Stimulated activated CD8-positive, alpha-beta memory T cell treated with anti-CD3 and anti-CD28 coated beads, Interleukin-15, amount 100 ng/mL, for 1 hour (primary cell): ENCODE data around the gene SEC16A.

Experiments
- DNase-seq: peaks from one replicate; pipeline ENCODE4 v3.0.0-alpha.2; 2020; ENCODE audit warnings: low read depth

The SEC16A gene

DNA sequence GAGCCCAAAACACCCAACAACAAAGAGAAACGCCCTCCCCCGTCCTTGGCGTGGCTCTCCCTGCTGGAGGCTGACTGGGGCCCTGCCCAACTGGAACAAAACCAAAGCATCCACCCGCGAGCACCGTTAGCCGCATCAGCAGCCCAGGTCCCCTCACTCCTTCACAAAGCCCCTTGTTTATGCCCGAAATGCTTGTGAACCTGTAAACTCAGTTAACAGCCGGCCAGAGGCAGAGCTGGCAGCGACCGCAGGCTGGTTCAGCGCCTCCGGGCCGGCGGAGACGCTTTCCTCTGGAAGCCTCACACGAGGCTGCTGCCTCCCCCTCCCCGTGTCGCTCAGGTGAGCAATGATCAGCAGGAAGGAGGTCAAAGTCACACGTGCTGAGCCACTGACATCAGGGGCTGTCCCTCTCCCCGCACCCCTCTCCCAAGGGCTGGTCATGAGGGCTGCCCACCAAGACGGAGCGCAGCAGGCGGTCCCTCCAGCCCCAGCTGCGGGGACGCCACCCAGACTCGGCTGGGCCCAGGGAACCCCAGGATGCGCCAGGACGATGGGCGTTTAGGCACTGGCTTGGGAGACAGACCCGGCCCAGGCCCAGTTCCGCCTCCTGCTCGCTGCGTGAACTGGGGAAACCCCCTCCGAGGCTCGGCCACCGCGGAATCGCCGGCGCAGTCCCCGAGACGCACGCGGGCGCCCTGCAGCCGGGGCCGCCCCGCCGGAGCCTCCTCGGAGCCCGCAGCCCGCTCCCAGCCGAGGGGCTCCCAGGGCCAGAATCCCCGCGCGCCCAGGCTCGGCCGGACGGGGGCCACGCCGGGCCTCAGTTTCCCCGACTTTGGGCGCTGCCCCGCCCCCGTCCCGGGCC is 83.4 kb downstream of the SEC16A start:
- no peak for DNase-seq

DNA sequence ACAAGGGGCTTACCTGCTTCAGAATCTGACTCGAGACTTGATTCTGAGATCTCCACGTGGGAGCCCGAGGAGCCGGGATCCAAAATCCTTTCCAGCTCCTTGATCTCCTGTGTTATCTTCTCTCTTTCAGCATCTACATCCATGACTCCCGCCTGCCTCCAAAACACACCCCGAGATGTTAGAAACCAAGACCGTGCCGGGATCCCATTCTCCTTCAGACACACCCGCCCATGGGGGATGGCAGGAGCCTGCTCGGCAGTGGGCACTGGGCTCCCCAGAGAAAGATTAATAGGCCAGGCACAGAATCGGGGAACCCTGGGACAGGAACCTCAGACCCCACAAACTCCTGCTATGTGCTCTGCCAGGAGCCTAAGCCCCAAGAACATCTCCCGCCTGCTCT is 84.6 kb downstream of the SEC16A start:
- no peak for DNase-seq

DNA sequence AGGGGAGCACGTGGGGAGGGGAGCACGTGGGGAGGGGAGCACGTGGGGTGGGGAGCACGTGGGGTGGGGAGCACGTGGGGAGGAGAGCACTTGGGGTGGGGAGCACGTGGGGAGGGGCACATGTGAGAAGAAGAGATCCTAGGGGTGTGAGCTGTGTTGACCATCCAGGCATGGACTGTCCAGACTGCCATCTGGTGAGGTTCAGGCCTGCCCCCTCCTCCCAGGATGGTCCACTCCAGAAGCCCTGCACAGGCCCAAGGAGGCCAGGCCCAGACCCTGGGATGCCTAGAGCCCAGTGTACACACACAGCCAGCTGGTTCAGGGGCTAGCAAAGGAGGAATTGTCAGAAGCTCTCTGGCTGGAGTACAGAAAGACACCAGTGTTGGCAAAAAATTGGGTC is 85.2 kb downstream of the SEC16A start:
- no peak for DNase-seq

DNA sequence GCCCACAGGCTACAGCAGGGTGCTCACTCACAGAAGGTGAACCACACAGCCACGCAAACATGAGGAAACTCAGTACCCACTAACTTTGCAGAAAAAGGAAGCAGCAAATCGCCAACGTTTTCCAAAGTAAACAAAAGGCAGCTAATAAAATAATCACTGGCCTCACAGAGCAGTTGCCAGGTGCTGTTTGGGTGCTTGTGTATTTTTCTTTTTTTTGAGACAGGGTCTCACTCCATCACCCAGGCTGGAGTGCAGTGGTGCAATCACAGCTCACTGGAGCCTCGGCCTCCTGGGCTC is 86.7 kb downstream of the SEC16A start:
- no peak for DNase-seq

DNA sequence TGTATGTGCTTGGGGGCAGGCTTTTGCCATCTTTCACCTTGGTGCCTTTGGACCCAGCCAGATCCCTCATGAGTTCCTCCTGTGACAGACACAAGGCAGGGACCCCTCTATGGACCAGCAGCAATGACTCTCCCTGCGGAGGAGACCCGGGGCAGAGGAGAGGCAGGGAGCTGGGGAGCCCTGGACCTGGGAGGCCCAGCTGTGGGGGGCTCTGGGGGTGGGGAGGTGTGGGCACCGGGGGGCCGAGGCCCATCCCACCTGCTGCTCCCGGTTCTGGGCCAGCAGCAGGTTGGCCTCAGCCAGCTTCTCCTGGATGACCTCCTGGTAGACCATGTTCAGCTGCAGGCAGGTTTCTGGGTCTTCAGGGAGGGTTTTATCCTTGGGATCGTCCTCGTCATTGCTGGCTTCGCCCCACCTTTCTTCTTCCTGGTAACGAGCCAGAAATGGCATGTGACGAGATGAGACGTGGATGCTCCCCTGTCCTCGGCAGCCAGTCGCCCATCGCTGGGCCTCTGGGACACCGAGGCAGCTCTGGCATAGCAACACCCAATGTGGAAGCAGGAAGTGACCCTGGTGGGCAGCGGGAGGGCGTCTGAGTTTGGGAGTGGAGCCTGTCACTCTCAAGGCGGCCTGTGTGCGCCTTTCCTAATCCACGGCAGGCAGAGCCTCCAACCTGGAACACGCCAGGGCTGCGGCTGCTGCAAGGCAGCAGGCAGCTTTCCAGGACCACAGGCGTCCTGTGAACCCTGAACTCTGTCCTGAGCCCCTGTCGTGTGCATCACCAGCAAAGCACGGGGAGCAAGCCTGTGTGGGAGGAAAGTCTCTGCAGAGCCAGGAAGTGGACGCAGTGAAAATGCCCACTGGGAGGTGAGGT is 87.3 kb downstream of the SEC16A start:
- no peak for DNase-seq

DNA sequence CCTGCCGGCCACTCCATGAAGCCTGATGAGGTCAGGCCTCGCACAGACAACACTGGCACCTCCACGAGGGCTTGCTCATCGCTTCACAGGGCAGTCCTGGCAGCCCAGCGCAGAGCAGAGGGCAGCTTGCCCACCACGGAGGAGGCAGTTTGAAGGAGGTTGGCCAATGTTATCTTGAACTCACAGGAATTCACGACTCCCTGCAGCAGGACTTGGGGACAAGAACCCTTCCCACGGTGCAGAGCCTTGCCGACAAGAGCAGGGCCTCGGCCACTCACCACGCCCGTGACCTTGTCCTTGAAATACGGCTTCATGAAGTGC is 87.9 kb downstream of the SEC16A start:
- DNase-seq, result no peak

DNA sequence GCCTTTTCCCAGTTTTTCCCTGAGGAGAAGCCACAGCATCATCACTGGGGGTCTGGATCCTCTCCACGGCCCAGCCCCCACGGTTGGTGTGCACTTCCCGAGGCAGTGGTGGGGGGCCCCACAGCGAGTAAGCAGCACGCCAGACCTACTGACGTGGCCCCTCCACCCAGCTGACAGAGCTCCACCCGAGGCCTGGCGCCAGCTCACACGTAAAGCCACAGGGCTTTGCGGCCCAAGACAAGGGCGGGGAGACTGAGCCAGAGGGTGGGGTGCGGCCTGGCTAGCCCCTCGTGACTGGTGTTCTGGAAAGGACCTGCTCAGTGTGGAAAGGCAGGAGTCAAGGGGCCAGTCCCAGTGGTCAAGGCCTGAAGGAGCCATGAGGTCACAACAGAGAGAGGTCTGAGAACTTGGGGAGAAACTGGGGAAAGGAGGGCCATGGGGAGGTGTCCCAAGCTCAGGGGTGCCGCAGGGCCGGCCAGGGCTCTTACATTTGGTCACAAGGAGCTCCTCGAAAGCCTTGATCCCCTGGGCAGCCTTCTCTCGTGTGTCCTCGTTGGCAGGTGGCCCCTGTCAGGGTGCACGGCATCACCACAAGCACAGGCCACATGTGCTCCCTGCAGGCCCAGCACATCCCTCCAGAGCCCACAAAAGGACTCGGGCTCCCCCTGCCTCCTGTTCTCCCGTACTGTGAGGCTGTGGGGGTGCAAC is 88.4 kb downstream of the SEC16A start:
- no peak for DNase-seq

DNA sequence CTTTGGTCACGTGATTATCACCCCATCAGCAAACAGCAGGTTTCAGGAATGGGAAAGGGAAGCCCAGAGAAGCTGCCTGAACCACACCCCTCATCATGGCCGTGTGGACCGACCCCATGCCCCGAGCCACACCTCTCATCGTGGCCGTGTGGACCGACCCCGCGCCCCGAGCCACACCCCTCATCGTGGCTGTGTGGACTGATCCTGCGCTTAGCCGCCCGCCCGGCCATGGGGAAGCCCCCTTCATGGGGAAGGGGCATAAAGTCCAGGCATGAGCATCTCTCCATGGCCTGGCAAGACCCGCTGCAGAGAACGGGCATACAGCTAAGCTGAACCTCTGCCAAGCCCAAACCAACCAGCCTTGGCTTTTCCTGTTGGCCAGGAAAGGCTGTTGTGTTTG is 89.3 kb downstream of the SEC16A start:
- no peak for DNase-seq

DNA sequence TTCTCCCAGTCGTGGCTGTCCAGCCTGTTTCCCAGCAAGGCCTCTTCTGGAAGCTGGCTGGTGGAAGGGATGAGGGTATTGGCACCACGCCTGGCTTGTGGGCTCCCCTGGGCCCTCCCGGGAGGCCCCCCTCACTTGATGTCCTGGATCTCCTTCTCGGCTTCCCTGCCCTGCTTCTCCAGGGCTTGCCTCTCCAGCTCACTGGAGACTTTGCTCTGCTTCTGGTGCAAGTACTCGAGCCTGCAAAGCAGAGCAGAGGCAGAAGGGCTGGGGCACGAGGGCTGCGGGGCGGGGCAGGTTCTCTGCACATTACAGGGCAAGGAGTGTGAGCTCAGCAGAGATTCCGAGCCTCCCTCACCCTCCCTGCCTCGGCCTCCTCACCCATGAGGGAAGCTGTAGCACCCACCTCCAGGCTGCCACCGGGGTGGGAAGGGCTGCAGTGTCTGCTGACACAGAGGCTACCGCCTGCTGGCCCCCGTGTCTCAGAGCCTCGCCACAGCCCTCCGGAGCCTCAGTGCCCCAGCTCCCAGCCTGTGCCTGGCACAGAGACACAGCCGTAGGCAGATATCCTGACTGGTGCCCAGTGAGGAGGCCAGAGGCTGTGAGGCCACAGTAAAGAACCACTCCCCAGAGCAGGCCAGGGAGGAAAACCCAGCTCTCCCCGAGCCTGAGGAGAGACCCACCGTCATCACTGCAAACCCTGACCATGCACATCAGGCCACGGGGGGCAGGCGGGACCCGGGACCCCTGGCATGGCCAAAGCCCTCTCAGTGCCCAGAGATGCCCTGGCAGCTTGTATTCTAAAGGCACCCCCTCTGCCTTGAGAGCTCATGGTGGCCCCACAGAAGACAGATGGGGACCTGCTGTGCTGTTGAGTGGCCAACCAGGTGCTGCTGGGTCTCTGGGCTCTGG is 90.0 kb downstream of the SEC16A start:
- DNase-seq, result no peak

DNA sequence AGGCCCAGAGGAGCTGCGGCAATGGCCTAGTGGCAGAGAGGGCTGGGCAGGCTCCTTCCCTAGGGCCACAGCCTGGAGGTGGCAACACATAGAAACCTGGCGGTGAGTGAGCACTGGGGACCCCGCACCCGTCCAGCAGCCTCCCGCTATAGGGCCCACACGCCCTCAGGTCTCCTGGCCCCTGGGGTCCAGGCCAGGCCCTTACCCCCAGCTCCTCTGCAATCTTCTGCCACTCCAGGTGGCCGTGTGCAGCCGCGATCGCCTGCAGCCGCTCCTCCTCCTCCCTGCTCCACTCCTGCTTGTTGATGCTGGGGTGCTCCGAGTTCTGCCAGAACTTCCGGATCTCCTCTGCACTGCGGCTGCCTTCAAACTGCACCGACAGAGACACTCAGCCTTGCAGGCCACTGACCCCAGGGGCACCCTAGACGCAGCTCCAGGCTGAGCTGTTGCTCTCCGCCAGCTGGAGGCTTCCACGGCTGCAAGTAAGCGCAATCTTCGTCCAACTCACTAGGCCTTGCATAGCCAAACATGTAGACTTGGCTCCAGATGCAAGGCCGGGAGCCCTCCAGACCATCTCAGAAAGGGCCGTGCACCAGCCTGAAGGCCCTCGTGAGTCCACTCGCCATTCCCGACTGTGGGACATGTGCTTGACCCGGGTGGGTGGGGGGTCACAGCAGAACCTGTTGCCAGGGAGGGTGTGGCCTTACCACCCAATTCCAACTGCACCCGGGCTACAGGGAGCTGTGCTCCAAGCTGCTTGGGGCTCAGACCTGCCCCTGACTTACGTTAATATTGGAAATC is 90.9 kb downstream of the SEC16A start:
- DNase-seq, result no peak
